Esophagus squamous epithelium (tissue), 4 donors: ENCODE data around the gene TSPAN18.

ENCODE experiments used
- CTCF ChIP-seq, 6 experiments: fragments of 450-650 bp in 4 of 6; fragments of 200-600 bp in 2 of 6; sonication (generic) in 2 of 6; IDR thresholded peaks; one replicate each; pipeline ENCODE4 v1.5.1; 2016 to 2019; ENCODE audit warnings: antibody characterized with exemption in 6 of 6, mild to moderate bottlenecking in 4 of 6, moderate library complexity in 4 of 6
- POLR2A ChIP-seq, 4 donors: fragments of 450-650 bp; IDR thresholded peaks; one replicate each; pipeline ENCODE4 v1.6.1; 2017; ENCODE audit warnings: antibody characterized with exemption in 4 of 4, mild to moderate bottlenecking in 4 of 4, moderate library complexity in 3 of 4

GRCh38 chr11:44978274-44978960 lies 251.7 kb downstream of the TSPAN18 start:
- TF ChIP-seq CTCF (IDR thresholded peaks at IDR 0.05) (no peak), POLR2A (IDR thresholded peaks at IDR 0.05) (no peak)
